GM18867 (cell line): Measurements from ENCODE around the gene EMX1.

Source experiments
- ATAC-seq: cut with Tn5 transposase; IDR thresholded peaks from one replicate; pipeline ENCODE4 v1.9.1; 2021; ENCODE audit warnings: mild to moderate bottlenecking, moderate library complexity; ENCODE audit not compliant: unreplicated experiment

Gene EMX1

GRCh38 chr2:72917138-72917876 lies at the start of gene EMX1:
Gene EMX1, plus strand, starts transcription at chr2:72917519. Its CDS starts 334 bp downstream, at chr2:72917853.
- ATAC-seq = peak; percentile 57

GRCh38 chr2:72871060-72871459 lies 46.3 kb upstream of the EMX1 start:
- no peak for ATAC-seq

GRCh38 chr2:72871880-72872279 lies 45.4 kb upstream of the EMX1 start:
- ATAC-seq = no peak

GRCh38 chr2:72883356-72883962 lies 33.9 kb upstream of the EMX1 start:
- no peak for ATAC-seq

- no peak for ATAC-seq
These were observed 30.8 kb upstream of the EMX1 start for GRCh38 chr2:72886505-72887031.

- peak; percentile 95 for ATAC-seq
These were observed 30.1 kb upstream of the EMX1 start, which contains the start of gene SPR for GRCh38 chr2:72887032-72887739. Gene SPR, plus strand, starts transcription at chr2:72887408. Its CDS starts 25 bp downstream, at chr2:72887433.

GRCh38 chr2:72887740-72888437 lies 29.4 kb upstream of the EMX1 start:
- peak; percentile 37 for ATAC-seq

- no peak for ATAC-seq
These were observed 28.7 kb upstream of the EMX1 start for GRCh38 chr2:72888438-72889202.

GRCh38 chr2:72889991-72890390 lies 27.3 kb upstream of the EMX1 start:
- no peak for ATAC-seq

GRCh38 chr2:72891091-72891818 lies 26.1 kb upstream of the EMX1 start:
- no peak for ATAC-seq

- ATAC-seq = peak; percentile 67
These were observed 24.7 kb upstream of the EMX1 start for GRCh38 chr2:72892506-72893173.

- peak; percentile 72 for ATAC-seq
These were observed 23.6 kb upstream of the EMX1 start for GRCh38 chr2:72893594-72894319.

- no peak for ATAC-seq
These were observed 22.8 kb upstream of the EMX1 start for GRCh38 chr2:72894514-72894913.

- ATAC-seq = no peak
These were observed 22.2 kb upstream of the EMX1 start for GRCh38 chr2:72895154-72895553.

GRCh38 chr2:72895759-72896281 lies 21.5 kb upstream of the EMX1 start:
- no peak for ATAC-seq

- ATAC-seq = no peak
These were observed 20.9 kb upstream of the EMX1 start for GRCh38 chr2:72896446-72896845.

- ATAC-seq = no peak
These were observed 19.3 kb upstream of the EMX1 start for GRCh38 chr2:72897785-72898584.
